Liver (tissue), 9 donors: Measurements from ENCODE around the gene TMEM168. TPM values are rescaled to one million over a fixed set of nuclear protein-coding genes. Genes with fewer than 3 reads are reported as not detected.

Experiments
- DNase-seq: peaks from one replicate; pipeline ENCODE4 v3.0.0-alpha.2; 2017; ENCODE audit warnings: low spot score
- H3K27ac ChIP-seq, 2 donors: one replicate each; pipeline ENCODE4 v1.7.0; 2013; ENCODE audit warnings: inconsistent platforms in 2 of 2, low read length in 2 of 2, control low read depth in 1 of 2, low read depth in 1 of 2, mild to moderate bottlenecking in 1 of 2
- H3K27me3 ChIP-seq, 4 donors: one replicate each; pipeline versions ENCODE4 v1.6.1 to v1.7.0; 2013; ENCODE audit warnings: low read length in 3 of 4, inconsistent platforms in 1 of 4, mild to moderate bottlenecking in 1 of 4, moderate library complexity in 1 of 4; ENCODE audit not compliant: control insufficient read depth in 4 of 4, insufficient read depth in 4 of 4
- H3K36me3 ChIP-seq, 4 donors: one replicate each; pipeline versions ENCODE4 v1.6.1 to v1.7.0; 2013; ENCODE audit warnings: low read length in 3 of 4, mild to moderate bottlenecking in 3 of 4, low read depth in 1 of 4, moderate library complexity in 1 of 4; ENCODE audit not compliant: control insufficient read depth in 4 of 4, insufficient read depth in 3 of 4
- H3K4me1 ChIP-seq, 4 donors: one replicate each; pipeline versions ENCODE4 v1.6.1 to v1.7.0; 2013; ENCODE audit warnings: low read length in 3 of 4, mild to moderate bottlenecking in 3 of 4, moderate library complexity in 1 of 4; ENCODE audit not compliant: control insufficient read depth in 4 of 4, insufficient read depth in 4 of 4
- H3K4me3 ChIP-seq, 3 donors: one replicate each; pipeline versions ENCODE4 v1.6.1 to v1.7.0; 2013; ENCODE audit warnings: low read length in 3 of 3, control low read depth in 1 of 3, low read depth in 1 of 3, mild to moderate bottlenecking in 1 of 3
- H3K9ac ChIP-seq, 2 donors: one replicate each; pipeline ENCODE4 v1.7.0; 2013; ENCODE audit warnings: low read length in 2 of 2, mild to moderate bottlenecking in 2 of 2, moderate library complexity in 2 of 2, control low read depth in 1 of 2, low read depth in 1 of 2
- H3K9me3 ChIP-seq, 4 donors: one replicate each; pipeline versions ENCODE4 v1.6.1 to v1.7.0; 2013; ENCODE audit warnings: low read length in 3 of 4; ENCODE audit not compliant: control insufficient read depth in 4 of 4
- EGR1 ChIP-seq, 2 donors: IDR thresholded peaks; 2 replicates each; pipeline ENCODE4 v1.6.1; 2016 to 2018; ENCODE audit warnings: antibody characterized with exemption in 2 of 2, low read depth in 2 of 2
- FOXA1 ChIP-seq: IDR thresholded peaks from 2 replicates; pipeline ENCODE4 v1.6.1; 2016; ENCODE audit warnings: antibody characterized with exemption
- FOXA2 ChIP-seq: IDR thresholded peaks from 2 replicates; pipeline ENCODE4 v1.6.1; 2016; ENCODE audit warnings: antibody characterized with exemption
- GABPA ChIP-seq, 2 donors: IDR thresholded peaks in 1 of 2; conservative IDR thresholded peaks in 1 of 2; 2 replicates each; pipeline ENCODE4 v1.6.1; 2016; ENCODE audit warnings: antibody characterized with exemption in 2 of 2, mild to moderate bottlenecking in 1 of 2, moderate library complexity in 1 of 2
- HNF4A ChIP-seq, 2 donors: conservative IDR thresholded peaks; 2 replicates each; pipeline ENCODE4 v1.6.1; 2016; ENCODE audit warnings: antibody characterized with exemption in 2 of 2, mild to moderate bottlenecking in 2 of 2
- HNF4G ChIP-seq: IDR thresholded peaks from 2 replicates; pipeline ENCODE4 v1.6.1; 2016; ENCODE audit warnings: antibody characterized with exemption
- JUND ChIP-seq, 2 donors: IDR thresholded peaks; 2 replicates each; pipeline ENCODE4 v1.6.1; 2016; ENCODE audit warnings: antibody characterized with exemption in 2 of 2
- MAX ChIP-seq: IDR thresholded peaks from 2 replicates; pipeline ENCODE4 v1.6.1; 2016; ENCODE audit warnings: antibody characterized with exemption
- NR2F2 ChIP-seq: IDR thresholded peaks from 2 replicates; pipeline ENCODE4 v1.6.1; 2016; ENCODE audit warnings: antibody characterized with exemption
- RAD21 ChIP-seq, 2 donors: IDR thresholded peaks; 2 replicates each; pipeline ENCODE4 v1.6.1; 2016; ENCODE audit warnings: antibody characterized with exemption in 2 of 2, mild to moderate bottlenecking in 2 of 2
- SP1 ChIP-seq: IDR thresholded peaks from 2 replicates; pipeline ENCODE4 v1.6.1; 2018; ENCODE audit warnings: antibody characterized with exemption, mild to moderate bottlenecking
- YY1 ChIP-seq: IDR thresholded peaks from 2 replicates; pipeline ENCODE4 v1.6.1; 2016; ENCODE audit warnings: antibody characterized with exemption, mild to moderate bottlenecking
- WGBS: extraction: QIAGEN DNeasy Blood & Tissue Kit; methylation state at CpG from one replicate; pipeline ENCODE4 v1.1.7; 2013; 5-methylcytosine and 5-hydroxymethylcytosine counted together
- polyA plus RNA-seq, 2 donors: library from polyadenylated mRNA; stranded (reverse) in 1 of 2; unstranded in 1 of 2; fragments of 200-250 nt in 1 of 2; fragments of >200 nt in 1 of 2; fragmentation: Nextera tagmentation in 1 of 2; extraction: Ambion mirVana in 1 of 2; gene quantifications; one replicate each; pipeline versions ENCODE4 v1.2.1 to v1.2.3, GENCODE V29; 2013 to 2015
- total RNA-seq, 2 donors: library from RNA; depleted of rRNA; stranded (reverse); fragments of >200 nt; gene quantifications; one replicate each; pipeline ENCODE4 v1.2.3, GENCODE V29; 2014
- TF ChIP-seq, protein P1 (sequence below): IDR thresholded peaks from 2 replicates; pipeline ENCODE4 v1.6.1; 2016; ENCODE audit warnings: antibody characterized with exemption
- TF ChIP-seq, protein P2 (sequence below): fragments of 150-350 bp; IDR thresholded peaks from 2 replicates; pipeline ENCODE4 v1.5.1; 2017; ENCODE audit warnings: improper control_type of control experiment, low read depth, low read length; ENCODE audit not compliant: missing input control
- TF ChIP-seq, protein P3 (sequence below): IDR thresholded peaks from 2 replicates; pipeline ENCODE4 v1.6.1; 2016; ENCODE audit warnings: antibody characterized with exemption, mild to moderate bottlenecking
- TF ChIP-seq, protein P4 (sequence below): IDR thresholded peaks from 2 replicates; pipeline ENCODE4 v1.6.1; 2016; ENCODE audit warnings: antibody characterized with exemption
- donor health status: healthy.
- donor health status: healthy.
- donor health status: healthy.
- donor health status: healthy.
- donor health status: healthy.

TMEM168 gene
- total and polyA plus RNA-seq, 4 donors, result 4.6 to 16.8 (median 7.7) TPM

DNA sequence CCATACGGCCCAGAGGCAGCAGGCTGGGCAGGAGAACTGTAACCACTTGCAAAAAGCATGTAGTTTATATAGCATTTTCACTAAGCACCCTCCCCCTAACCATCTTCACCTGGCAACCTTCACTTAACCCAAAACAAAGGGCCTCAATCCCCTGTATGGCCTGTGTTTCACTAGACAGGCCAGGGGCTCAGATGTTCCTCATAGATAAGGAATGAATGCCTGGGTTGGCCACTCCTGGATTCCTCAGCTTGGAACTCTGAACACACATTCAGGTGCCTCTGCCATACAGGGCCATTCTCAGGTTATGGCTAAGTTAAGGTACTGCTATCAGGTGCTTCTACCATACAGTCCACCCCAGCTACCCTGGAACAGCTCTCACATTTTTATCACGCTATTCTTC is 10.3 kb upstream of the TMEM168 start (continued):
- TF ChIP-seq, protein P1, sequence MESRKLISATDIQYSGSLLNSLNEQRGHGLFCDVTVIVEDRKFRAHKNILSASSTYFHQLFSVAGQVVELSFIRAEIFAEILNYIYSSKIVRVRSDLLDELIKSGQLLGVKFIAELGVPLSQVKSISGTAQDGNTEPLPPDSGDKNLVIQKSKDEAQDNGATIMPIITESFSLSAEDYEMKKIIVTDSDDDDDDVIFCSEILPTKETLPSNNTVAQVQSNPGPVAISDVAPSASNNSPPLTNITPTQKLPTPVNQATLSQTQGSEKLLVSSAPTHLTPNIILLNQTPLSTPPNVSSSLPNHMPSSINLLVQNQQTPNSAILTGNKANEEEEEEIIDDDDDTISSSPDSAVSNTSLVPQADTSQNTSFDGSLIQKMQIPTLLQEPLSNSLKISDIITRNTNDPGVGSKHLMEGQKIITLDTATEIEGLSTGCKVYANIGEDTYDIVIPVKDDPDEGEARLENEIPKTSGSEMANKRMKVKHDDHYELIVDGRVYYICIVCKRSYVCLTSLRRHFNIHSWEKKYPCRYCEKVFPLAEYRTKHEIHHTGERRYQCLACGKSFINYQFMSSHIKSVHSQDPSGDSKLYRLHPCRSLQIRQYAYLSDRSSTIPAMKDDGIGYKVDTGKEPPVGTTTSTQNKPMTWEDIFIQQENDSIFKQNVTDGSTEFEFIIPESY, result no peak
- no peak for TF ChIP-seq EGR1 (IDR thresholded peaks at IDR 0.05; ENCODE audit: low read depth in 2 of 2)
- TF ChIP-seq, protein P2, sequence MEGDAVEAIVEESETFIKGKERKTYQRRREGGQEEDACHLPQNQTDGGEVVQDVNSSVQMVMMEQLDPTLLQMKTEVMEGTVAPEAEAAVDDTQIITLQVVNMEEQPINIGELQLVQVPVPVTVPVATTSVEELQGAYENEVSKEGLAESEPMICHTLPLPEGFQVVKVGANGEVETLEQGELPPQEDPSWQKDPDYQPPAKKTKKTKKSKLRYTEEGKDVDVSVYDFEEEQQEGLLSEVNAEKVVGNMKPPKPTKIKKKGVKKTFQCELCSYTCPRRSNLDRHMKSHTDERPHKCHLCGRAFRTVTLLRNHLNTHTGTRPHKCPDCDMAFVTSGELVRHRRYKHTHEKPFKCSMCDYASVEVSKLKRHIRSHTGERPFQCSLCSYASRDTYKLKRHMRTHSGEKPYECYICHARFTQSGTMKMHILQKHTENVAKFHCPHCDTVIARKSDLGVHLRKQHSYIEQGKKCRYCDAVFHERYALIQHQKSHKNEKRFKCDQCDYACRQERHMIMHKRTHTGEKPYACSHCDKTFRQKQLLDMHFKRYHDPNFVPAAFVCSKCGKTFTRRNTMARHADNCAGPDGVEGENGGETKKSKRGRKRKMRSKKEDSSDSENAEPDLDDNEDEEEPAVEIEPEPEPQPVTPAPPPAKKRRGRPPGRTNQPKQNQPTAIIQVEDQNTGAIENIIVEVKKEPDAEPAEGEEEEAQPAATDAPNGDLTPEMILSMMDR, result no peak

DNA sequence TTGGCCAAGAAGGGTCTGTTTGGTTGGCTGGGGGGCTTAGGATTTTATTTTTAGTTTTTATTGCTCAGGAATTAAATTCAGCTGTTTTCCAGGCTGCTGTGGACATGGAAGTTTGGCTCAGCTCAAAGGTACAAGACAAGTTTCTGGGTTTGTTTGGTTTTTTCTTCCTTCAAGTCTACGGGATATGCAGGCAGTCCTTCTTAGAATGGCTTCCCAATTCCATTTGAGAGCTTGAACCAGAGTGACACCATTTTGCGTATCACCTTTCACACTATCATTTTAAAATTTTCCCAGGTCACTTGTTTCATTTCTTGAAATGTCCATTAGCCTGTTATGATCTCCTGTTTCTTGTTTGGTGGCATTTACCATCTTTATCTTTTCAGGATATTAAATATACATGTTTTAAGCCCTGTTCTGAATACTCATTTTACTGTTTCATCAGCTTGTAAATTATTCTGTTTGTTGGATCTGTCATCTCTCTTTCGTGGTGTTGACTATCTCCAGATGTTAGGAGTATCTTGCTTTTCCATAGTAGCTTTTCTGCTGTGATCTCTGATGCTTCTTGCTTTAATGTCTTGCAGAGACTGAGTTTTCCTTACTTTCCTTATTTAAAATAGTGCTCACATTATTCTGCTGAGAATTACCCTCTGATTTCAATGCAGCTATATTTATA is 9.4 kb upstream of the TMEM168 start:
- no peak overlapping the region for H3K27ac ChIP-seq
- H3K9ac ChIP-seq, result no peak overlapping the region
- H3K4me3 ChIP-seq, result no peak overlapping the region
- no peaks in the 10 kb centered on the region for H3K4me1 ChIP-seq
- no peaks in the 10 kb centered on the region for H3K27me3 ChIP-seq
- no peaks in the 10 kb centered on the region for H3K36me3 ChIP-seq
- DNase-seq, result no peak
- H3K9me3 ChIP-seq, result no peaks in the 10 kb centered on the region
- TF ChIP-seq FOXA2, result no peak
- TF ChIP-seq JUND (IDR thresholded peaks at IDR 0.05), result no peak
- no peak for TF ChIP-seq RAD21 (IDR thresholded peaks at IDR 0.05)
- TF ChIP-seq FOXA1, result no peak
- TF ChIP-seq, protein P1, result no peak
- no peak for TF ChIP-seq NR2F2
- no peak for TF ChIP-seq YY1
- no peak for TF ChIP-seq GABPA (IDR thresholded peaks at IDR 0.05 in 1 of 2, conservative IDR thresholded peaks at IDR 0.05 in 1 of 2)
- no peak for TF ChIP-seq EGR1 (IDR thresholded peaks at IDR 0.05; ENCODE audit: low read depth in 2 of 2)
- TF ChIP-seq, protein P3, sequence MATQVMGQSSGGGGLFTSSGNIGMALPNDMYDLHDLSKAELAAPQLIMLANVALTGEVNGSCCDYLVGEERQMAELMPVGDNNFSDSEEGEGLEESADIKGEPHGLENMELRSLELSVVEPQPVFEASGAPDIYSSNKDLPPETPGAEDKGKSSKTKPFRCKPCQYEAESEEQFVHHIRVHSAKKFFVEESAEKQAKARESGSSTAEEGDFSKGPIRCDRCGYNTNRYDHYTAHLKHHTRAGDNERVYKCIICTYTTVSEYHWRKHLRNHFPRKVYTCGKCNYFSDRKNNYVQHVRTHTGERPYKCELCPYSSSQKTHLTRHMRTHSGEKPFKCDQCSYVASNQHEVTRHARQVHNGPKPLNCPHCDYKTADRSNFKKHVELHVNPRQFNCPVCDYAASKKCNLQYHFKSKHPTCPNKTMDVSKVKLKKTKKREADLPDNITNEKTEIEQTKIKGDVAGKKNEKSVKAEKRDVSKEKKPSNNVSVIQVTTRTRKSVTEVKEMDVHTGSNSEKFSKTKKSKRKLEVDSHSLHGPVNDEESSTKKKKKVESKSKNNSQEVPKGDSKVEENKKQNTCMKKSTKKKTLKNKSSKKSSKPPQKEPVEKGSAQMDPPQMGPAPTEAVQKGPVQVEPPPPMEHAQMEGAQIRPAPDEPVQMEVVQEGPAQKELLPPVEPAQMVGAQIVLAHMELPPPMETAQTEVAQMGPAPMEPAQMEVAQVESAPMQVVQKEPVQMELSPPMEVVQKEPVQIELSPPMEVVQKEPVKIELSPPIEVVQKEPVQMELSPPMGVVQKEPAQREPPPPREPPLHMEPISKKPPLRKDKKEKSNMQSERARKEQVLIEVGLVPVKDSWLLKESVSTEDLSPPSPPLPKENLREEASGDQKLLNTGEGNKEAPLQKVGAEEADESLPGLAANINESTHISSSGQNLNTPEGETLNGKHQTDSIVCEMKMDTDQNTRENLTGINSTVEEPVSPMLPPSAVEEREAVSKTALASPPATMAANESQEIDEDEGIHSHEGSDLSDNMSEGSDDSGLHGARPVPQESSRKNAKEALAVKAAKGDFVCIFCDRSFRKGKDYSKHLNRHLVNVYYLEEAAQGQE, result no peak
- TF ChIP-seq MAX, result no peak
- no peak for TF ChIP-seq SP1
- TF ChIP-seq, protein P4, sequence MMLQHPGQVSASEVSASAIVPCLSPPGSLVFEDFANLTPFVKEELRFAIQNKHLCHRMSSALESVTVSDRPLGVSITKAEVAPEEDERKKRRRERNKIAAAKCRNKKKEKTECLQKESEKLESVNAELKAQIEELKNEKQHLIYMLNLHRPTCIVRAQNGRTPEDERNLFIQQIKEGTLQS, result no peak
- TF ChIP-seq HNF4A (conservative IDR thresholded peaks at IDR 0.05), result no peak
- TF ChIP-seq HNF4G, result no peak
- 85% methylated on average over 3 of the region's 3 CpGs for WGBS
